Lung (tissue), 12 donors: ENCODE measurements around the gene CYP19A1. TPM values are rescaled to one million over a fixed set of nuclear protein-coding genes. Genes with fewer than 3 reads are reported as not detected.

Experiments used
- ATAC-seq: fragments of 200-7000 bp; cut with Tn5 transposase; one replicate; pipeline ENCODE4 v1.9.1; 2020; ENCODE audit warnings: moderate number of reproducible peaks; ENCODE audit not compliant: insufficient read depth, low FRiP score
- DNase-seq, 3 donors: peaks; one replicate each; pipeline ENCODE4 v3.0.0-alpha.2; 2013 to 2017
- H3K27ac ChIP-seq, 2 donors: one replicate each; pipeline ENCODE4 v1.5.1; 2013; ENCODE audit warnings: mild to moderate bottlenecking in 2 of 2, moderate library complexity in 2 of 2, control low read depth in 1 of 2, inconsistent platforms in 1 of 2, low read depth in 1 of 2, low read length in 1 of 2
- H3K27me3 ChIP-seq, 3 donors: one replicate each; pipeline ENCODE4 v1.5.1; 2013; ENCODE audit warnings: low read length in 2 of 3; ENCODE audit not compliant: control insufficient read depth in 3 of 3, insufficient read depth in 3 of 3
- H3K36me3 ChIP-seq, 4 donors: one replicate each; pipeline ENCODE4 v1.5.1; 2013; ENCODE audit warnings: low read length in 4 of 4, mild to moderate bottlenecking in 1 of 4, moderate library complexity in 1 of 4; ENCODE audit not compliant: control insufficient read depth in 4 of 4, insufficient read depth in 4 of 4
- H3K4me1 ChIP-seq, 5 donors: one replicate each; pipeline ENCODE4 v1.5.1; 2013; ENCODE audit warnings: low read length in 5 of 5, mild to moderate bottlenecking in 2 of 5, moderate library complexity in 1 of 5; ENCODE audit not compliant: control insufficient read depth in 5 of 5, insufficient read depth in 5 of 5
- H3K4me3 ChIP-seq: one replicate; pipeline ENCODE4 v1.5.1; 2013; ENCODE audit warnings: mild to moderate bottlenecking, control low read depth, moderate library complexity
- H3K9ac ChIP-seq, 2 donors: one replicate each; pipeline ENCODE4 v1.5.1; 2013; ENCODE audit warnings: low read length in 2 of 2, control low read depth in 1 of 2; ENCODE audit not compliant: insufficient read depth in 1 of 2
- H3K9me3 ChIP-seq, 4 donors: one replicate each; pipeline ENCODE4 v1.5.1; 2013; ENCODE audit warnings: low read length in 3 of 4, mild to moderate bottlenecking in 1 of 4, moderate library complexity in 1 of 4; ENCODE audit not compliant: control insufficient read depth in 4 of 4, insufficient read depth in 3 of 4
- WGBS, 2 donors: extraction: QIAGEN DNeasy Blood & Tissue Kit; methylation state at CpG; one replicate each; pipeline ENCODE4 v1.1.7; 2013; 5-methylcytosine and 5-hydroxymethylcytosine counted together
- polyA plus RNA-seq, 2 donors: library from polyadenylated mRNA; stranded (reverse); fragments of 200-250 nt; gene quantifications; one replicate each; pipeline ENCODE4 v1.2.1, GENCODE V29; 2013
- total RNA-seq, 2 donors: library from RNA; depleted of rRNA in 1 of 2; stranded (reverse); fragments of >200 nt in 1 of 2; gene quantifications; one replicate each; pipeline ENCODE4 v1.2.1, GENCODE V29; 2014 to 2021
- TF ChIP-seq, protein P1 (sequence below): IDR thresholded peaks from 2 replicates; pipeline ENCODE4 v1.5.1; 2012; ENCODE audit warnings: mild to moderate bottlenecking; ENCODE audit errors: control extremely low read depth, extremely low read depth
- donor health status: control.
- donor health status: control.
- donor health status: Bipolar disorder and iron deficiency.
- donor health status: healthy.
- donor health status: DM: yes; HTN: yes; CAD: no.

CYP19A1 gene
- total and polyA plus RNA-seq, 4 donors: 0.37 to 9.6 (median 2.4) TPM

DNA sequence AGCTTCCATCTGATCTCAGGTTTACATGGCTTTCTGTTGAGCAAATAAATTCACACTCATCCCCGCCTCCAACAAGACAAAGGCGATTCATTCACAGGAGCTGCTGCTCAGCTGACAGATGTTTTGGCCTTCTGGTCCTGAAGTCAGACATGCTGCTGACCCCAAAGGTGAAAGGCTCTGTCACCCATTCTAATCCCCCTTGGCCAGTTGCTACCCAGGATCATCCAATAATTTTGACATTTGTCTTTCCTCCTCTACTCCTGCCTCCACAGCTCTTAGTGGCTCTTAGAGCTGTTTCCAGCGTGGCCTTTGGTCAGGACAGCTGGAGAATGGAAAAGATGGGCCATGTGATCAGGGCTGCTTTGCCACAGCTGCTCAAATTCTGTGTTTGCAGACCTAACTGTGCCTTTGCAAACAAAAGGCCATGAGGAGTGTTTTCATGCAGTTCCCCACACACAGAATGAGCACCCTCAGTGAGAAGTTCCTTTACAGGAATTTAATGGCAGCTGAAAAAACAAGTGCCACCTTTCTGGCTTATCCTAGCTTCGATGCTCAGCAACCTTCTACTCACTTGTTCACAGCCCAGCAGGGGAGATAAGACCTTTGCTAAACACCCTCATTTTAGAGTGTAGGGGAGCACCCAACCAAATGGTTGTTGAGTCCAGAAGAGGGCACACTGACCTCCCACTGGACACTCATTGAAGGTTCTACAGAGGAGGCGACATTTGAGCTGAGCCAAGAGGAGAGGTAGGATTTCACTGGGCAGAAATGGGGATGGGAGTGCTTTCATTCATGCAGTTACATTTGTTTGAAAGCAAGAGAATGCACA is 39.0 kb downstream of the CYP19A1 start:
- peaks cover 0 to 8% (median 0%) of the 10 kb centered on the region in 5 donors for H3K4me1 ChIP-seq
- WGBS, 2 donors: 81 to 92% methylated on average over 5 of the region's 5 CpGs
- H3K27ac ChIP-seq: no peak overlapping the region
- H3K4me3 ChIP-seq: no peak overlapping the region
- no peaks in the 10 kb centered on the region for H3K36me3 ChIP-seq
- H3K27me3 ChIP-seq: no peaks in the 10 kb centered on the region
- TF ChIP-seq, protein P1, sequence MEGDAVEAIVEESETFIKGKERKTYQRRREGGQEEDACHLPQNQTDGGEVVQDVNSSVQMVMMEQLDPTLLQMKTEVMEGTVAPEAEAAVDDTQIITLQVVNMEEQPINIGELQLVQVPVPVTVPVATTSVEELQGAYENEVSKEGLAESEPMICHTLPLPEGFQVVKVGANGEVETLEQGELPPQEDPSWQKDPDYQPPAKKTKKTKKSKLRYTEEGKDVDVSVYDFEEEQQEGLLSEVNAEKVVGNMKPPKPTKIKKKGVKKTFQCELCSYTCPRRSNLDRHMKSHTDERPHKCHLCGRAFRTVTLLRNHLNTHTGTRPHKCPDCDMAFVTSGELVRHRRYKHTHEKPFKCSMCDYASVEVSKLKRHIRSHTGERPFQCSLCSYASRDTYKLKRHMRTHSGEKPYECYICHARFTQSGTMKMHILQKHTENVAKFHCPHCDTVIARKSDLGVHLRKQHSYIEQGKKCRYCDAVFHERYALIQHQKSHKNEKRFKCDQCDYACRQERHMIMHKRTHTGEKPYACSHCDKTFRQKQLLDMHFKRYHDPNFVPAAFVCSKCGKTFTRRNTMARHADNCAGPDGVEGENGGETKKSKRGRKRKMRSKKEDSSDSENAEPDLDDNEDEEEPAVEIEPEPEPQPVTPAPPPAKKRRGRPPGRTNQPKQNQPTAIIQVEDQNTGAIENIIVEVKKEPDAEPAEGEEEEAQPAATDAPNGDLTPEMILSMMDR: no peak
- DNase-seq (no peak), ATAC-seq (no peak)
- peaks cover 0 to 4% (median 0%) of the 10 kb centered on the region in 4 donors for H3K9me3 ChIP-seq
- no peak overlapping the region for H3K9ac ChIP-seq

DNA sequence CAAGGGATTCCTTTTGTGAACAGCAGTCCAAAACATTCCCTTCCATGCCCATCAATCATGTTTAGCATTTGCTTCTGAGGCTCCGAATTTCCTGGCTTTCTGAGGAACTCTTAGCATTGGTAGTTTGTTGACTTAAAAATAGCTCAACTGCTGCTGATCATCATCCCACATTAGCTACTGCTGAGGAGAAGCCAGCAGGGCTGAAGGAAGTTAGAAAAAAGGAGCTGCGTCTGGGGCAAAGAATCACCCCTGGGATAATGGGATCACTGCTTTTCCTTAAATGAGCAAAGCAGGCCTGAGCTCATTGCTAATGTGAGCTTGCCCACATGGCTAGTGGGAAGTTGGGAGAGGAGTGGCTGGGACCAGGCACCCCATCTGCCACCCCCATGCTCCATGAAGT is 39.8 kb downstream of the CYP19A1 start:
- 63 to 74% methylated on average over 2 of the region's 2 CpGs for WGBS, 2 donors
- DNase-seq (peak in 1 of 3 donors; percentile 49), ATAC-seq (no peak)
- TF ChIP-seq, protein P1: no peak
- Histone ChIP-seq H3K27ac (no peak overlapping the region), H3K4me1 (peaks cover 0 to 6% (median 0%) of the 10 kb centered on the region in 5 donors), H3K4me3 (no peak overlapping the region), H3K9ac (no peak overlapping the region), H3K9me3 (peaks cover 0 to 3% (median 0%) of the 10 kb centered on the region in 4 donors), H3K36me3 (no peaks in the 10 kb centered on the region), H3K27me3 (no peaks in the 10 kb centered on the region)

DNA sequence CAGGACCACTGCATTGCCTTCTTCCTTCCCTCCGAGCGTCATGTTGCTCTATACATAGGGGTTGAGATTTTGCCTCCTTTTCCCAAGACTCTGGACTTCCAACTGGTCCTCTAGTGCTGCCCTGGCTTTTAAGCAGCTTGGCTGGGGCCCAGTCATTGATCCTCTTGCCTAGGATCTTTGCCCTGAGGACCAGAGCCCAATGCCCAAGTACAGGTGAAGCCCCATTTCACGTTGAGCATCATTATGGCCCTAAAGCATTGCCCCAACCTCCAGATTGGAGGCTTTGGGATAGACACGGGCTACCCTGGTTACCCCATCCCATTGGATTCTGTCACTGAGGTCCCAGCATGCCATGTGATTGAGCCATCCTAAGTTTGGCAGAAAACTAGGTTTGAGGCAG is 47.7 kb downstream of the CYP19A1 start:
- TF ChIP-seq, protein P1: no peak
- ATAC-seq: no peak

More for the DNA sequence above, 47.7 kb downstream of the CYP19A1 start:
- H3K36me3 ChIP-seq: no peaks in the 10 kb centered on the region
- peaks cover 0 to 3% (median 0%) of the 10 kb centered on the region in 5 donors for H3K4me1 ChIP-seq
- H3K9ac ChIP-seq: no peak overlapping the region
- no peaks in the 10 kb centered on the region for H3K9me3 ChIP-seq
- H3K27me3 ChIP-seq: no peaks in the 10 kb centered on the region
- WGBS, 2 donors: 86 to 88% methylated on average over 4 of the region's 4 CpGs
- H3K27ac ChIP-seq: no peak overlapping the region
- DNase-seq: no peak
- no peak overlapping the region for H3K4me3 ChIP-seq
